Measurements from ENCODE around the gene ABCB11.

DNA sequence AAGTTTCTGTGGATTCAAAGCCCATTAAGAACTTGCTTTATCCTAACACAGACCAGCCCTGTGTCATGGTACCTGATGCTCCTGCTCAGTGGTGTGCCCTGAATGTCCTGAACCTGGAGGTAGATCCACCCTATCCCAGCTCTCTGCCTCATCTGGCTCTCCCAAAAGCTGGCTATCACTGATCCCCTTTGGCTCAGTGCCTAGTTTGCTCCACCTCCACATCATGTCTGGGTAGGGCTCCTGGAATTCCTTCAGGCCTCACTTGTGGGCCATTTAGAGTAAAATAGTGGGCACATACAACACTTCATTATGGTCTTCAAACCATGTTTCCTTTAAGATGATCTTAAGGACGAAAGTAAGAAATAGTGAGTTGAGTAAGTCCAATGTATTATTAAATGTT is 4.8 kb upstream of the ABCB11 start:
- TF ChIP-seq, protein P1, sequence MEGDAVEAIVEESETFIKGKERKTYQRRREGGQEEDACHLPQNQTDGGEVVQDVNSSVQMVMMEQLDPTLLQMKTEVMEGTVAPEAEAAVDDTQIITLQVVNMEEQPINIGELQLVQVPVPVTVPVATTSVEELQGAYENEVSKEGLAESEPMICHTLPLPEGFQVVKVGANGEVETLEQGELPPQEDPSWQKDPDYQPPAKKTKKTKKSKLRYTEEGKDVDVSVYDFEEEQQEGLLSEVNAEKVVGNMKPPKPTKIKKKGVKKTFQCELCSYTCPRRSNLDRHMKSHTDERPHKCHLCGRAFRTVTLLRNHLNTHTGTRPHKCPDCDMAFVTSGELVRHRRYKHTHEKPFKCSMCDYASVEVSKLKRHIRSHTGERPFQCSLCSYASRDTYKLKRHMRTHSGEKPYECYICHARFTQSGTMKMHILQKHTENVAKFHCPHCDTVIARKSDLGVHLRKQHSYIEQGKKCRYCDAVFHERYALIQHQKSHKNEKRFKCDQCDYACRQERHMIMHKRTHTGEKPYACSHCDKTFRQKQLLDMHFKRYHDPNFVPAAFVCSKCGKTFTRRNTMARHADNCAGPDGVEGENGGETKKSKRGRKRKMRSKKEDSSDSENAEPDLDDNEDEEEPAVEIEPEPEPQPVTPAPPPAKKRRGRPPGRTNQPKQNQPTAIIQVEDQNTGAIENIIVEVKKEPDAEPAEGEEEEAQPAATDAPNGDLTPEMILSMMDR (IDR thresholded peaks at IDR 0.05), result no peak
- no peak for TF ChIP-seq POLR2A (IDR thresholded peaks at IDR 0.05)
